Liver (tissue), 9 donors: ENCODE results near the gene TATDN2. TPM values are rescaled to one million over a fixed set of nuclear protein-coding genes. Genes with fewer than 3 reads are reported as not detected.

Experiments
- DNase-seq: peaks from one replicate; pipeline ENCODE4 v3.0.0-alpha.2; 2017; ENCODE audit warnings: low spot score
- H3K27ac ChIP-seq, 2 donors: one replicate each; pipeline ENCODE4 v1.7.0; 2013; ENCODE audit warnings: inconsistent platforms in 2 of 2, low read length in 2 of 2, control low read depth in 1 of 2, low read depth in 1 of 2, mild to moderate bottlenecking in 1 of 2
- H3K27me3 ChIP-seq, 4 donors: one replicate each; pipeline versions ENCODE4 v1.6.1 to v1.7.0; 2013; ENCODE audit warnings: low read length in 3 of 4, inconsistent platforms in 1 of 4, mild to moderate bottlenecking in 1 of 4, moderate library complexity in 1 of 4; ENCODE audit not compliant: control insufficient read depth in 4 of 4, insufficient read depth in 4 of 4
- H3K36me3 ChIP-seq, 4 donors: one replicate each; pipeline versions ENCODE4 v1.6.1 to v1.7.0; 2013; ENCODE audit warnings: low read length in 3 of 4, mild to moderate bottlenecking in 3 of 4, low read depth in 1 of 4, moderate library complexity in 1 of 4; ENCODE audit not compliant: control insufficient read depth in 4 of 4, insufficient read depth in 3 of 4
- H3K4me1 ChIP-seq, 4 donors: one replicate each; pipeline versions ENCODE4 v1.6.1 to v1.7.0; 2013; ENCODE audit warnings: low read length in 3 of 4, mild to moderate bottlenecking in 3 of 4, moderate library complexity in 1 of 4; ENCODE audit not compliant: control insufficient read depth in 4 of 4, insufficient read depth in 4 of 4
- H3K4me3 ChIP-seq, 3 donors: one replicate each; pipeline versions ENCODE4 v1.6.1 to v1.7.0; 2013; ENCODE audit warnings: low read length in 3 of 3, control low read depth in 1 of 3, low read depth in 1 of 3, mild to moderate bottlenecking in 1 of 3
- H3K9ac ChIP-seq, 2 donors: one replicate each; pipeline ENCODE4 v1.7.0; 2013; ENCODE audit warnings: low read length in 2 of 2, mild to moderate bottlenecking in 2 of 2, moderate library complexity in 2 of 2, control low read depth in 1 of 2, low read depth in 1 of 2
- H3K9me3 ChIP-seq, 4 donors: one replicate each; pipeline versions ENCODE4 v1.6.1 to v1.7.0; 2013; ENCODE audit warnings: low read length in 3 of 4; ENCODE audit not compliant: control insufficient read depth in 4 of 4
- EGR1 ChIP-seq, 2 donors: IDR thresholded peaks; 2 replicates each; pipeline ENCODE4 v1.6.1; 2016 to 2018; ENCODE audit warnings: antibody characterized with exemption in 2 of 2, low read depth in 2 of 2
- FOXA1 ChIP-seq: IDR thresholded peaks from 2 replicates; pipeline ENCODE4 v1.6.1; 2016; ENCODE audit warnings: antibody characterized with exemption
- FOXA2 ChIP-seq: IDR thresholded peaks from 2 replicates; pipeline ENCODE4 v1.6.1; 2016; ENCODE audit warnings: antibody characterized with exemption
- HNF4A ChIP-seq, 2 donors: conservative IDR thresholded peaks; 2 replicates each; pipeline ENCODE4 v1.6.1; 2016; ENCODE audit warnings: antibody characterized with exemption in 2 of 2, mild to moderate bottlenecking in 2 of 2
- HNF4G ChIP-seq: IDR thresholded peaks from 2 replicates; pipeline ENCODE4 v1.6.1; 2016; ENCODE audit warnings: antibody characterized with exemption
- JUND ChIP-seq, 2 donors: IDR thresholded peaks; 2 replicates each; pipeline ENCODE4 v1.6.1; 2016; ENCODE audit warnings: antibody characterized with exemption in 2 of 2
- NR2F2 ChIP-seq: IDR thresholded peaks from 2 replicates; pipeline ENCODE4 v1.6.1; 2016; ENCODE audit warnings: antibody characterized with exemption
- RXRA ChIP-seq, 2 donors: IDR thresholded peaks; 2 replicates each; pipeline ENCODE4 v1.6.1; 2017 to 2018; ENCODE audit warnings: antibody characterized with exemption in 2 of 2, mild to moderate bottlenecking in 1 of 2
- SP1 ChIP-seq: IDR thresholded peaks from 2 replicates; pipeline ENCODE4 v1.6.1; 2018; ENCODE audit warnings: antibody characterized with exemption, mild to moderate bottlenecking
- TAF1 ChIP-seq: conservative IDR thresholded peaks from 2 replicates; pipeline ENCODE4 v1.6.1; 2016; ENCODE audit warnings: antibody characterized with exemption, mild to moderate bottlenecking
- YY1 ChIP-seq: IDR thresholded peaks from 2 replicates; pipeline ENCODE4 v1.6.1; 2016; ENCODE audit warnings: antibody characterized with exemption, mild to moderate bottlenecking
- WGBS: extraction: QIAGEN DNeasy Blood & Tissue Kit; methylation state at CpG from one replicate; pipeline ENCODE4 v1.1.7; 2013; 5-methylcytosine and 5-hydroxymethylcytosine counted together
- polyA plus RNA-seq, 2 donors: library from polyadenylated mRNA; stranded (reverse) in 1 of 2; unstranded in 1 of 2; fragments of 200-250 nt in 1 of 2; fragments of >200 nt in 1 of 2; fragmentation: Nextera tagmentation in 1 of 2; extraction: Ambion mirVana in 1 of 2; gene quantifications; one replicate each; pipeline versions ENCODE4 v1.2.1 to v1.2.3, GENCODE V29; 2013 to 2015
- total RNA-seq, 2 donors: library from RNA; depleted of rRNA; stranded (reverse); fragments of >200 nt; gene quantifications; one replicate each; pipeline ENCODE4 v1.2.3, GENCODE V29; 2014
- TF ChIP-seq, protein P1 (sequence below): IDR thresholded peaks from 2 replicates; pipeline ENCODE4 v1.6.1; 2016; ENCODE audit warnings: antibody characterized with exemption, mild to moderate bottlenecking
- TF ChIP-seq, protein P2 (sequence below): IDR thresholded peaks from 2 replicates; pipeline ENCODE4 v1.6.1; 2016; ENCODE audit warnings: antibody characterized with exemption
- TF ChIP-seq, protein P3 (sequence below): IDR thresholded peaks from 2 replicates; pipeline ENCODE4 v1.6.1; 2016; ENCODE audit warnings: antibody characterized with exemption
- donor health status: healthy.
- donor health status: healthy.
- donor health status: healthy.
- donor health status: healthy.
- donor health status: healthy.

Gene TATDN2
- total and polyA plus RNA-seq, 4 donors = 3.7 to 14.2 (median 9.0) TPM

DNA sequence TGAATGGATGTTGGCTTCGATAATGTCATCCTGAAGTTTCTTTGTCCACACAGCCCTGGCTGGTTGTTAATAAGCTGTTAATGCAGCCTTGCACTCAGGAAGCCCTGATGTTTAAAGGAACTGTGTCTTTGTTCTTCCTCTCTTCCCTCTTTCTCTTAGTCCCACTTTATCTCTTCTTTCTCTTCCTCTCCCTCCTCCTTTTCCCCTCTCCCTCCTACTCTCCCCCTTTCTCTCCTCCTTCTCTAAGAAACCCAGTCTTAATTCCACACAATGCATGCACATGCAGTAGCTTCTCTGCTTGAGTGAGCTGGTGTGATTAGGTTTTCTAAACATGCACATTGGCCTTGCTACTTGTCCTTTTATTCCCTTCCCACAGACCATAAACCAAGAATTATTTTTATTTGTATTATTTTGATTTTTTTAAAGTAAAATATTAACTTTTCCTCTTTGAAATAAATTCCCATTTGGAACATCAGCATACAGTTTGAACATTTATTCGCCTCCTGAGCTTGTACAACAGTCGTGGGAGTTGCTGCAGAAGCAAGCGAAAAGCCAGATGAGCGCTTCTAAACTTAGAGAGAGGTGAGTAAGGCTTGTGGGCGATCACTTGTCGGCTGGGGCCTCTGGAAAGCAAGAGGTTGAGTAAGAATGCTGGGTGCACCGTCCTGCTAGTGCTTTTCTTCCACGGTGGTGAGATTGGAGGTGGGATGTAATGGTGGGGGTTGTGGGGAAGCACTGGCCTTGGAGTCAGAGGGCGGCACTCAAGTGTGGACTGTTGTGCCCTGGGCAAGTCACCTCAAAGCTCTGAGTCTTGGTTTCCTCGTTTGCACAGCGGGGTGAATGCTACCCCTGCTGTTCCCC is 37.2 kb downstream of the TATDN2 start:
- Histone ChIP-seq H3K9me3 (no peaks in the 10 kb centered on the region), H3K9ac (no peak overlapping the region), H3K36me3 (peaks cover 6 to 22% (median 11%) of the 10 kb centered on the region in 4 donors), H3K4me1 (no peaks in the 10 kb centered on the region), H3K4me3 (no peak overlapping the region), H3K27me3 (no peaks in the 10 kb centered on the region), H3K27ac (no peak overlapping the region)
- DNase-seq = no peak
- 91% methylated on average over 12 of the region's 12 CpGs for WGBS
- TF ChIP-seq RXRA (IDR thresholded peaks at IDR 0.05) = no peak
- TF ChIP-seq HNF4A (conservative IDR thresholded peaks at IDR 0.05) = no peak
- TF ChIP-seq SP1 = no peak
- TF ChIP-seq TAF1 = no peak
- no peak for TF ChIP-seq HNF4G
- TF ChIP-seq, protein P1, sequence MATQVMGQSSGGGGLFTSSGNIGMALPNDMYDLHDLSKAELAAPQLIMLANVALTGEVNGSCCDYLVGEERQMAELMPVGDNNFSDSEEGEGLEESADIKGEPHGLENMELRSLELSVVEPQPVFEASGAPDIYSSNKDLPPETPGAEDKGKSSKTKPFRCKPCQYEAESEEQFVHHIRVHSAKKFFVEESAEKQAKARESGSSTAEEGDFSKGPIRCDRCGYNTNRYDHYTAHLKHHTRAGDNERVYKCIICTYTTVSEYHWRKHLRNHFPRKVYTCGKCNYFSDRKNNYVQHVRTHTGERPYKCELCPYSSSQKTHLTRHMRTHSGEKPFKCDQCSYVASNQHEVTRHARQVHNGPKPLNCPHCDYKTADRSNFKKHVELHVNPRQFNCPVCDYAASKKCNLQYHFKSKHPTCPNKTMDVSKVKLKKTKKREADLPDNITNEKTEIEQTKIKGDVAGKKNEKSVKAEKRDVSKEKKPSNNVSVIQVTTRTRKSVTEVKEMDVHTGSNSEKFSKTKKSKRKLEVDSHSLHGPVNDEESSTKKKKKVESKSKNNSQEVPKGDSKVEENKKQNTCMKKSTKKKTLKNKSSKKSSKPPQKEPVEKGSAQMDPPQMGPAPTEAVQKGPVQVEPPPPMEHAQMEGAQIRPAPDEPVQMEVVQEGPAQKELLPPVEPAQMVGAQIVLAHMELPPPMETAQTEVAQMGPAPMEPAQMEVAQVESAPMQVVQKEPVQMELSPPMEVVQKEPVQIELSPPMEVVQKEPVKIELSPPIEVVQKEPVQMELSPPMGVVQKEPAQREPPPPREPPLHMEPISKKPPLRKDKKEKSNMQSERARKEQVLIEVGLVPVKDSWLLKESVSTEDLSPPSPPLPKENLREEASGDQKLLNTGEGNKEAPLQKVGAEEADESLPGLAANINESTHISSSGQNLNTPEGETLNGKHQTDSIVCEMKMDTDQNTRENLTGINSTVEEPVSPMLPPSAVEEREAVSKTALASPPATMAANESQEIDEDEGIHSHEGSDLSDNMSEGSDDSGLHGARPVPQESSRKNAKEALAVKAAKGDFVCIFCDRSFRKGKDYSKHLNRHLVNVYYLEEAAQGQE = no peak
- TF ChIP-seq FOXA1 = no peak
- no peak for TF ChIP-seq NR2F2
- no peak for TF ChIP-seq EGR1 (IDR thresholded peaks at IDR 0.05; ENCODE audit: low read depth in 2 of 2)
- TF ChIP-seq FOXA2 = no peak
- TF ChIP-seq, protein P2, sequence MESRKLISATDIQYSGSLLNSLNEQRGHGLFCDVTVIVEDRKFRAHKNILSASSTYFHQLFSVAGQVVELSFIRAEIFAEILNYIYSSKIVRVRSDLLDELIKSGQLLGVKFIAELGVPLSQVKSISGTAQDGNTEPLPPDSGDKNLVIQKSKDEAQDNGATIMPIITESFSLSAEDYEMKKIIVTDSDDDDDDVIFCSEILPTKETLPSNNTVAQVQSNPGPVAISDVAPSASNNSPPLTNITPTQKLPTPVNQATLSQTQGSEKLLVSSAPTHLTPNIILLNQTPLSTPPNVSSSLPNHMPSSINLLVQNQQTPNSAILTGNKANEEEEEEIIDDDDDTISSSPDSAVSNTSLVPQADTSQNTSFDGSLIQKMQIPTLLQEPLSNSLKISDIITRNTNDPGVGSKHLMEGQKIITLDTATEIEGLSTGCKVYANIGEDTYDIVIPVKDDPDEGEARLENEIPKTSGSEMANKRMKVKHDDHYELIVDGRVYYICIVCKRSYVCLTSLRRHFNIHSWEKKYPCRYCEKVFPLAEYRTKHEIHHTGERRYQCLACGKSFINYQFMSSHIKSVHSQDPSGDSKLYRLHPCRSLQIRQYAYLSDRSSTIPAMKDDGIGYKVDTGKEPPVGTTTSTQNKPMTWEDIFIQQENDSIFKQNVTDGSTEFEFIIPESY = no peak

DNA sequence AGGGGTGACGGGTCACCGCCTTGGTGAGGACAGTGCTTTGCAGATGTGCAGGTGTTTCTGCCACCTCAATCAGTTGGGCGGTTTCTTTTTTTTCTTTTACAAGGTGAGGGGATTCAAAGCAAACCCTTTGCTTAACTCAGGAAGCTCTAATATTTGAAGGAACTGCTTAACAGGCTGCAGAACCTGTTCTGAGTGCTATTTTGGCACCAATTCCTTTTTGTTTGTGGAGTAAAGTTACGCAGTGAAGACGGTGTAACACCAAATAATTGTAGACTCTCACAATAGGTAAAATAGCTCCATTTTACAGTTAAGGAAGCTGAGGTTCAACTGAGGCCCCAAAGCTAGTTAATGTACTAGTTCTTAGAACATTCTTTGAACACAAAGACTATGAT is 37.9 kb downstream of the TATDN2 start:
- Histone ChIP-seq H3K9ac (no peak overlapping the region), H3K4me3 (no peak overlapping the region), H3K9me3 (no peaks in the 10 kb centered on the region), H3K4me1 (no peaks in the 10 kb centered on the region), H3K36me3 (peaks cover 0 to 17% (median 7%) of the 10 kb centered on the region in 4 donors), H3K27ac (no peak overlapping the region), H3K27me3 (no peaks in the 10 kb centered on the region)
- TF ChIP-seq YY1 (no peak), NR2F2 (no peak), JUND (IDR thresholded peaks at IDR 0.05) (no peak), SP1 (no peak), HNF4G (no peak)
- TF ChIP-seq, protein P2 = no peak
- TF ChIP-seq, protein P3, sequence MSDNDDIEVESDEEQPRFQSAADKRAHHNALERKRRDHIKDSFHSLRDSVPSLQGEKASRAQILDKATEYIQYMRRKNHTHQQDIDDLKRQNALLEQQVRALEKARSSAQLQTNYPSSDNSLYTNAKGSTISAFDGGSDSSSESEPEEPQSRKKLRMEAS = no peak
- TF ChIP-seq, protein P1 = no peak
- no peak for DNase-seq
- WGBS = 94% methylated on average over 5 of the region's 5 CpGs
